HepG2 (cell line): ENCODE results near the gene TMEM19. TPM values are rescaled to one million over a fixed set of nuclear protein-coding genes. Genes with fewer than 3 reads are reported as not detected.

Source experiments
- ARNT ChIP-seq: fragments of 450-650 bp; IDR thresholded peaks from 2 replicates; pipeline ENCODE4 v1.6.1; 2017
- DR1 ChIP-seq: sonication (generic); formaldehyde crosslinking; IDR thresholded peaks from 2 replicates; pipeline ENCODE4 v1.8.0; 2021; ENCODE audit warnings: mild to moderate bottlenecking, missing genetic modification reagents, inconsistent platforms
- FOXA1 ChIP-seq, 2 experiments: fragments of 450-650 bp in 1 of 2; sonication (generic) in 1 of 2; formaldehyde crosslinking in 1 of 2; IDR thresholded peaks; 2 replicates each; pipeline versions ENCODE4 v1.4.0 to v1.6.1; 2016 to 2020; ENCODE audit warnings: missing genetic modification reagents in 1 of 2
- GPN1 ChIP-seq: sonication (generic); formaldehyde crosslinking; IDR thresholded peaks from 2 replicates; pipeline ENCODE4 v1.5.1; 2020; ENCODE audit warnings: missing genetic modification reagents, borderline replicate concordance
- HMGXB3 ChIP-seq: sonication (generic); formaldehyde crosslinking; IDR thresholded peaks from 2 replicates; pipeline ENCODE4 v1.4.0; 2020; ENCODE audit warnings: missing genetic modification reagents, borderline replicate concordance
- KAT7 ChIP-seq: IDR thresholded peaks from 2 replicates; pipeline ENCODE4 v1.6.1; 2018; ENCODE audit warnings: borderline replicate concordance, missing compliant biosample characterization
- KDM1A ChIP-seq: IDR thresholded peaks from 2 replicates; pipeline ENCODE4 v1.6.1; 2016; ENCODE audit warnings: missing compliant biosample characterization
- KLF16 ChIP-seq, 2 experiments: sonication (generic) in 1 of 2; formaldehyde crosslinking in 1 of 2; IDR thresholded peaks; 2 replicates each; pipeline versions ENCODE4 v1.6.1 to v1.8.0; 2016 to 2023; ENCODE audit warnings: missing genetic modification reagents in 2 of 2, missing compliant biosample characterization in 1 of 2
- NFE2 ChIP-seq: sonication (generic); formaldehyde crosslinking; IDR thresholded peaks from 2 replicates; pipeline ENCODE4 v1.4.0; 2020; ENCODE audit warnings: missing genetic modification reagents
- PAWR ChIP-seq: sonication (generic); formaldehyde crosslinking; IDR thresholded peaks from 2 replicates; pipeline ENCODE4 v1.4.0; 2020; ENCODE audit warnings: missing genetic modification reagents, mild to moderate bottlenecking, borderline replicate concordance
- REPIN1 ChIP-seq: sonication (generic); formaldehyde crosslinking; IDR thresholded peaks from 2 replicates; pipeline ENCODE4 v1.8.0; 2022; ENCODE audit warnings: missing genetic modification reagents, low read depth, mild to moderate bottlenecking, borderline replicate concordance
- SMARCE1 ChIP-seq: fragments of 450-650 bp; IDR thresholded peaks from 2 replicates; pipeline ENCODE4 v1.6.1; 2017; ENCODE audit warnings: borderline replicate concordance
- SNAI1 ChIP-seq: sonication (generic); formaldehyde crosslinking; IDR thresholded peaks from 2 replicates; pipeline ENCODE4 v1.5.0; 2020; ENCODE audit warnings: mild to moderate bottlenecking, missing genetic modification reagents, borderline replicate concordance
- SP5 ChIP-seq: IDR thresholded peaks from 2 replicates; pipeline ENCODE4 v1.6.1; 2016; ENCODE audit warnings: low read depth, borderline replicate concordance
- TP53 ChIP-seq: sonication (generic); formaldehyde crosslinking; conservative IDR thresholded peaks from 2 replicates; pipeline ENCODE4 v1.4.0; 2020; ENCODE audit warnings: missing genetic modification reagents
- ZC3H4 ChIP-seq: sonication (generic); formaldehyde crosslinking; IDR thresholded peaks from 2 replicates; pipeline ENCODE4 v1.4.0; 2020; ENCODE audit warnings: missing genetic modification reagents, borderline replicate concordance
- ZNF460 ChIP-seq: sonication (generic); formaldehyde crosslinking; IDR thresholded peaks from 2 replicates; pipeline ENCODE4 v1.5.1; 2020; ENCODE audit warnings: missing genetic modification reagents, mild to moderate bottlenecking, borderline replicate concordance
- ZNF7 ChIP-seq: IDR thresholded peaks from 2 replicates; pipeline ENCODE4 v1.6.1; 2016; ENCODE audit warnings: missing biosample characterization, missing genetic modification reagents
- ZNF768 ChIP-seq: sonication (generic); formaldehyde crosslinking; IDR thresholded peaks from 2 replicates; pipeline ENCODE4 v1.4.0; 2020; ENCODE audit warnings: missing genetic modification reagents
- ZNF788 ChIP-seq: sonication (generic); formaldehyde crosslinking; IDR thresholded peaks from 2 replicates; pipeline ENCODE4 v1.5.0; 2020; ENCODE audit warnings: mild to moderate bottlenecking, missing genetic modification reagents, borderline replicate concordance
- ZNF839 ChIP-seq: sonication (generic); formaldehyde crosslinking; IDR thresholded peaks from 2 replicates; pipeline ENCODE4 v1.4.0; 2020; ENCODE audit warnings: missing genetic modification reagents, mild to moderate bottlenecking, borderline replicate concordance
- ZUFSP ChIP-seq: sonication (generic); formaldehyde crosslinking; IDR thresholded peaks from 2 replicates; pipeline ENCODE4 v1.9.0; 2021; ENCODE audit warnings: missing genetic modification reagents, mild to moderate bottlenecking, borderline replicate concordance
- polyA plus RNA-seq, 8 experiments: library from polyadenylated mRNA; depleted of rRNA in 3 of 8; stranded (reverse) in 7 of 8; unstranded in 1 of 8; fragments of >200 nt; fragmentation: Illumina TruSeq in 4 of 8; extraction: Trizol in 4 of 8; gene quantifications; 2 replicates each; pipeline versions ENCODE4 v1.2.1 to v1.2.3, GENCODE V29; 2011 to 2016; ENCODE audit warnings: low read depth in 4 of 8, missing spikeins in 1 of 8, mixed read lengths in 1 of 8; ENCODE audit not compliant: insufficient read depth in 1 of 8
- total RNA-seq, 5 experiments: library from RNA; depleted of rRNA; stranded (reverse); fragments of >200 nt; fragmentation: Illumina TruSeq; extraction: Trizol; gene quantifications; 2 replicates each; pipeline ENCODE4 v1.2.3, GENCODE V29; 2016; ENCODE audit warnings: low read depth in 1 of 5
- TF ChIP-seq, protein P1 (sequence below): fragments of 450-650 bp; IDR thresholded peaks from 2 replicates; pipeline ENCODE4 v1.6.1; 2017

The TMEM19 gene
- total and polyA plus RNA-seq, 2 of the 13 experiments (the other 11 are each of a cell fraction or from before 2014, with no cell fraction given) = 16.9 to 22.5 TPM

GRCh38 chr12:71731439-71732356, 45.8 kb downstream of the TMEM19 start (continued):
- TF ChIP-seq ZNF788 (peak; percentile 58; the same call in 1 of the 2 replicates), ZNF839 (CRISPR knock-in tag) (no peak), ZC3H4 (CRISPR knock-in tag) (no peak), GPN1 (CRISPR knock-in tag) (no peak), ZNF7 (CRISPR knock-in tag) (no peak), ZNF768 (no peak), REPIN1 (CRISPR knock-in tag) (0 out of 2 replicates have a peak, but pooled peaks have one; percentile 8), KDM1A (CRISPR knock-in tag) (no peak), KAT7 (CRISPR knock-in tag) (peak; percentile 39; the same call in 1 of the 2 replicates), HMGXB3 (CRISPR knock-in tag) (no peak), FOXA1 (IDR thresholded peaks at IDR 0.05) (no peak), FOXA1 (CRISPR knock-in tag; IDR thresholded peaks at IDR 0.05) (no peak), DR1 (no peak), ZUFSP (CRISPR knock-in tag) (no peak), SMARCE1 (no peak), ARNT (no peak), SNAI1 (CRISPR knock-in tag) (no peak), SP5 (0 out of 2 replicates have a peak, but pooled peaks have one; percentile 25), TP53 (CRISPR knock-in tag) (no peak), PAWR (CRISPR knock-in tag) (no peak), NFE2 (no peak), KLF16 (CRISPR knock-in tag; IDR thresholded peaks at IDR 0.05) (no peak), ZNF460 (no peak)
- TF ChIP-seq, protein P1, sequence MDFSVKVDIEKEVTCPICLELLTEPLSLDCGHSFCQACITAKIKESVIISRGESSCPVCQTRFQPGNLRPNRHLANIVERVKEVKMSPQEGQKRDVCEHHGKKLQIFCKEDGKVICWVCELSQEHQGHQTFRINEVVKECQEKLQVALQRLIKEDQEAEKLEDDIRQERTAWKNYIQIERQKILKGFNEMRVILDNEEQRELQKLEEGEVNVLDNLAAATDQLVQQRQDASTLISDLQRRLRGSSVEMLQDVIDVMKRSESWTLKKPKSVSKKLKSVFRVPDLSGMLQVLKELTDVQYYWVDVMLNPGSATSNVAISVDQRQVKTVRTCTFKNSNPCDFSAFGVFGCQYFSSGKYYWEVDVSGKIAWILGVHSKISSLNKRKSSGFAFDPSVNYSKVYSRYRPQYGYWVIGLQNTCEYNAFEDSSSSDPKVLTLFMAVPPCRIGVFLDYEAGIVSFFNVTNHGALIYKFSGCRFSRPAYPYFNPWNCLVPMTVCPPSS = no peak
